Activated CD8-positive, alpha-beta T cell treated with anti-CD3 and anti-CD28 coated beads for 36 hours (primary cell): ENCODE results near the gene TMX2. TPM values are rescaled to one million over a fixed set of nuclear protein-coding genes. Genes with fewer than 3 reads are reported as not detected.

Experiments used
- ATAC-seq: fragments of 200-7000 bp; cut with Tn5 transposase; one replicate; pipeline ENCODE4 v1.10.0; 2021; ENCODE audit warnings: mild to moderate bottlenecking, moderate library complexity
- CTCF ChIA-PET: fragments of 350-600 bp; sonication (Branson Sonifier 250); formaldehyde crosslinking; loops from one replicate; lab custom pipeline; 2021; ENCODE audit warnings: antibody characterized with exemption; lab: Charles Lee
- POLR2A ChIA-PET: fragments of 350-600 bp; sonication (Branson Sonifier 250); formaldehyde crosslinking; loops from one replicate; lab custom pipeline; 2021; ENCODE audit warnings: antibody characterized with exemption; lab: Charles Lee
- DNase-seq: peaks from one replicate; pipeline ENCODE4 v3.0.0-alpha.2; 2020
- H3K27ac Mint-ChIP-seq: one replicate; pipeline ENCODE4 v1.8.0; 2021; ENCODE audit warnings: mild to moderate bottlenecking, mixed read lengths
- H3K27me3 Mint-ChIP-seq: one replicate; pipeline ENCODE4 v1.8.0; 2021; ENCODE audit warnings: mixed read lengths
- H3K36me3 Mint-ChIP-seq: one replicate; pipeline ENCODE4 v1.8.0; 2021; ENCODE audit warnings: low read depth, mixed read lengths
- H3K4me1 Mint-ChIP-seq: one replicate; pipeline ENCODE4 v1.8.0; 2021; ENCODE audit warnings: low read depth, mixed read lengths
- H3K4me3 Mint-ChIP-seq: one replicate; pipeline ENCODE4 v1.8.0; 2021; ENCODE audit warnings: mild to moderate bottlenecking, moderate library complexity, mixed read lengths
- H3K9me3 Mint-ChIP-seq: one replicate; pipeline ENCODE4 v1.8.0; 2021; ENCODE audit warnings: mixed read lengths
- intact Hi-C: fragments of 100-400 bp; cut with micrococcal nuclease; formaldehyde crosslinking; loops from one replicate; pipeline ENCODE4 v1.10.0; 2022
- total RNA-seq, 2 experiments: library from RNA; stranded (reverse); gene quantifications; one replicate each; pipeline ENCODE4 v1.2.3, GENCODE V29; 2021
- TF ChIP-seq, protein P1 (sequence below): fragments of 200-600 bp; IDR thresholded peaks from one replicate; pipeline ENCODE4 v1.8.0; 2022; ENCODE audit warnings: antibody characterized with exemption, mild to moderate bottlenecking

TMX2 gene
- total RNA-seq, 2 experiments from 2014 or later: 53.1 to 58.6 TPM

DNA sequence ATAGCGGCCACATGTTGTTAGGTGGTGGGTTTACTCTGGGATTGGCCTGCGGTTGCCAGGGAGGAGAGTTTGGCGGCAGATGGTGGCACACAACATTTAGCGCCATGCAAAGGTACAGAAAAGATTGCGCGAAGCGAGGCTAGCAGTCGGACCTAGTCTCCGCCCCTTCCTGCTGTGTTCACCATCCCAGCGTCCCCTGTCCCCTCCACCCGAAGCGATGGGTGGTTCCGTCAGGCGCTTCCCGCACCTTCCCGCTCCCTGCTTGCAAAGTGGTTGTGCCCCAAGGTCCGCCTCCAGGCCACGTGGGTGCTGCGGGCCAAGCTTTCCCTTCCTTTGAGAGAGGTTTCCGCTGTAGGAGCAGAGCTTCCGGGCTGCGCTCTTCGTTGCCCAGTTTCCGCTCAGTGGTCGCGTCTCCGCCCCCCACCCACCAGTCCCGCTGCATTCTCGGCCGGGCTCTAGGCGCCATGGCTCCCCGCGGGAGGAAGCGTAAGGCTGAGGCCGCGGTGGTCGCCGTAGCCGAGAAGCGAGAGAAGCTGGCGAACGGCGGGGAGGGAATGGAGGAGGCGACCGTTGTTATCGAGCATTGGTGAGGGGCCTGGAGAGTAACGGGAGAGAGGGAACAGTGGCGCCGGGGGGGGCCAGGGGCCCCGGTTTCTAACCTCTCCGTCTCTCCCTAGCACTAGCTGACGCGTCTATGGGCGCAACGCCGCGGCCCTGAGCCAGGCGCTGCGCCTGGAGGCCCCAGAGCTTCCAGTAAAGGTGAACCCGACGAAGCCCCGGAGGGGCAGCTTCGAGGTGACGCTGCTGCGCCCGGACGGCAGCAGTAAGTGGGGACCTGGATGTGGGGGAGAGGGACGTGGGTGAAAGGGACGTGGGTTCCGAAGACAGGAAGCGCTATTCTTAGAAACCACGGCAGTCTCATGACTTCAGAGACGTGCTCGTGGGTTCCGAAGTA is 29.0 kb downstream of the TMX2 start, which contains the start of gene SELENOH:
SELENOH (plus strand) TSS at position 360 of the 955 bp plus-strand sequence; CDS start at position 465, 105 bp downstream.
- intact Hi-C loops: loop anchor here (1.0 to 2.0 kb wide), 3 partner anchors 29 to 74 kb away; partner anchors contain the start of genes MED19 and TMX2
- Mint-ChIP-seq H3K27me3 (no peaks in the 10 kb centered on the region), H3K27ac (peak within 1 kb of the TSS; percentile 97), H3K9me3 (no peaks in the 10 kb centered on the region), H3K4me1 (peaks cover 36% of the 10 kb centered on the region), H3K4me3 (peak within 1 kb of the TSS; percentile 97), H3K36me3 (peaks cover 52% of the 10 kb centered on the region)
- ChIA-PET CTCF (interaction anchor here (1.2 to 12.2 kb wide), 6 partner anchors 27 to 783 kb away, joined by 4 to 142 read pairs (median 4); partner anchors contain the start of gene UBE2L6), POLR2A (interaction anchor here (0.7 to 2.9 kb wide), 29 partner anchors 9 to 833 kb away, joined by 3 to 15 read pairs (median 4); partner anchors contain the start of genes BTBD18, MED19, TMX2 and TNKS1BP1)
- TF ChIP-seq, protein P1, sequence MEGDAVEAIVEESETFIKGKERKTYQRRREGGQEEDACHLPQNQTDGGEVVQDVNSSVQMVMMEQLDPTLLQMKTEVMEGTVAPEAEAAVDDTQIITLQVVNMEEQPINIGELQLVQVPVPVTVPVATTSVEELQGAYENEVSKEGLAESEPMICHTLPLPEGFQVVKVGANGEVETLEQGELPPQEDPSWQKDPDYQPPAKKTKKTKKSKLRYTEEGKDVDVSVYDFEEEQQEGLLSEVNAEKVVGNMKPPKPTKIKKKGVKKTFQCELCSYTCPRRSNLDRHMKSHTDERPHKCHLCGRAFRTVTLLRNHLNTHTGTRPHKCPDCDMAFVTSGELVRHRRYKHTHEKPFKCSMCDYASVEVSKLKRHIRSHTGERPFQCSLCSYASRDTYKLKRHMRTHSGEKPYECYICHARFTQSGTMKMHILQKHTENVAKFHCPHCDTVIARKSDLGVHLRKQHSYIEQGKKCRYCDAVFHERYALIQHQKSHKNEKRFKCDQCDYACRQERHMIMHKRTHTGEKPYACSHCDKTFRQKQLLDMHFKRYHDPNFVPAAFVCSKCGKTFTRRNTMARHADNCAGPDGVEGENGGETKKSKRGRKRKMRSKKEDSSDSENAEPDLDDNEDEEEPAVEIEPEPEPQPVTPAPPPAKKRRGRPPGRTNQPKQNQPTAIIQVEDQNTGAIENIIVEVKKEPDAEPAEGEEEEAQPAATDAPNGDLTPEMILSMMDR: no peak
- peak; percentile 95 for ATAC-seq
- DNase-seq: peak; percentile 99

- Mint-ChIP-seq H3K27ac (peak overlapping the region; percentile 97), H3K4me3 (peak overlapping the region; percentile 97), H3K27me3 (no peaks in the 10 kb centered on the region), H3K36me3 (peaks cover 55% of the 10 kb centered on the region), H3K9me3 (no peaks in the 10 kb centered on the region), H3K4me1 (peaks cover 39% of the 10 kb centered on the region)
- POLR2A ChIA-PET: interaction anchor here (0.7 to 2.9 kb wide), 22 partner anchors 9 to 832 kb away, joined by 3 to 15 read pairs (median 4); partner anchors contain the start of genes BTBD18, MED19, TMX2 and TNKS1BP1
- CTCF ChIA-PET: interaction anchor here (1.2 to 12.2 kb wide), 6 partner anchors 28 to 783 kb away, joined by 4 to 142 read pairs (median 4); partner anchors contain the start of gene UBE2L6
- ATAC-seq (no peak), DNase-seq (no peak)
- TF ChIP-seq, protein P1: no peak
- intact Hi-C loops: loop anchor here (2.0 kb wide), 1 partner anchor 51 kb away; no protein-coding TSS in a partner anchor
Measured at GRCh38 chr11:57742087-57742452, 29.7 kb downstream of the TMX2 start.

GRCh38 chr11:57744357-57744756 is 32.0 kb downstream of the TMX2 start:
- peak overlapping the region; percentile 30 for H3K4me3 Mint-ChIP-seq
- peak overlapping the region; percentile 74 for H3K27ac Mint-ChIP-seq
- intact Hi-C loops: no loop called here
- H3K36me3 Mint-ChIP-seq: peaks cover 55% of the 10 kb centered on the region
- DNase-seq (no peak), ATAC-seq (no peak)
- H3K27me3 Mint-ChIP-seq: no peaks in the 10 kb centered on the region
- ChIA-PET CTCF (interaction anchor here (0.7 to 12.2 kb wide), 3 partner anchors 11 to 56 kb away, joined by 3 to 142 read pairs (median 5); no protein-coding TSS in a partner anchor), POLR2A (interaction anchor here (1.2 to 2.7 kb wide), 3 partner anchors 11 to 37 kb away, joined by 3 to 10 read pairs (median 7); no protein-coding TSS in a partner anchor)
- H3K4me1 Mint-ChIP-seq: peaks cover 42% of the 10 kb centered on the region
- H3K9me3 Mint-ChIP-seq: no peaks in the 10 kb centered on the region
- TF ChIP-seq, protein P1: no peak

- no peak overlapping the region for H3K4me3 Mint-ChIP-seq
- TF ChIP-seq, protein P1: no peak
- POLR2A ChIA-PET: interaction anchor here (1.2 to 2.7 kb wide), 3 partner anchors 12 to 77 kb away, joined by 5 to 10 read pairs (median 7); no protein-coding TSS in a partner anchor
- CTCF ChIA-PET: interaction anchor here (2.1 to 12.2 kb wide), 2 partner anchors 10 to 55 kb away, joined by 5 to 142 read pairs; no protein-coding TSS in a partner anchor
- peak overlapping the region; percentile 74 for H3K27ac Mint-ChIP-seq
- no peak for DNase-seq
- no peak for ATAC-seq
- no peaks in the 10 kb centered on the region for H3K9me3 Mint-ChIP-seq
- intact Hi-C loops: no loop called here
- peaks cover 54% of the 10 kb centered on the region for H3K36me3 Mint-ChIP-seq
- H3K27me3 Mint-ChIP-seq: no peaks in the 10 kb centered on the region
- peaks cover 42% of the 10 kb centered on the region for H3K4me1 Mint-ChIP-seq
Measured at GRCh38 chr11:57745206-57745605, 32.8 kb downstream of the TMX2 start.
